NCI-H2029 (cell line): ENCODE results near the gene DMRTC2.

ENCODE experiments used
- DNase-seq: peaks from one replicate; lab custom pipeline; 2025; lab: John Stamatoyannopoulos, UW

Gene DMRTC2

GRCh38 chr19:41847351-41848105, 2.7 kb downstream of the DMRTC2 start:
- DNase-seq = no peak

DNA sequence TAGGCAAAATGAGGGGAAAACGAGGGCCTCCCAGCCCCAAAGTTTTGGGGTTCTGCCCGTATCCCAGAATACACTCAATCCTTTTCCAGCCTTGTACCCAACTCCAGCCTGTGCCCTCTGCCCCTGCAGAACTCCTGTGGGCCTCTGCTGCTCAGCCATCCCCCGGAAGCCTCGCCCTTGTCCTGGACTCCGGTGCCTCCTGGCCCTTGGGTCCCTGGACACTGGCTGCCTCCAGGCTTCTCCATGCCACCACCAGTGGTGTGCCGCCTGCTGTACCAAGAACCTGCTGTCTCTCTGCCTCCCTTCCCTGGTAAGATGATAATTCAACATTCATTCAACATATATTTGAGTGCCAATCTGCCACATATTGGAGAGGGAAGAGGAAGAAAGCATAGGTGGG, 3.8 kb downstream of the DMRTC2 start:
- no peak for DNase-seq

DNA sequence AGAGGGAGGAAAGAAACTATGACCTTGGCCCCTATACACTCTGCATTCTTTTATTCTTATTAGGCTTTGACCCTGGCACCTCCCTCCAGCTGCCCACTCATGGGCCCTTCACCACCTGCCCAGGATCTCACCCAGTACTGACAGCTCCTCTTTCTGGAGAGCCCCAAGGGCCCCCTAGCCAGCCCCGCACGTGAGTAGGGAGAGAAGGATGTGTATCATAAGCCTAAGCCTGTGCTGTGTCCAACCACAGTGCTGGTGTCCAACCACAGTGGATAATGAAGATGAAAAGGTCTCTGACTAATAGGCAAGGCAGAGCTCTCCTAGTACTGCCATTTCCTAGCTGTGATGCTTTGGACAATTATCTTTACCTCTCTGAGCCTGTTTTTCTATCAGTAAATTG, 4.2 kb downstream of the DMRTC2 start:
- no peak for DNase-seq

DNA sequence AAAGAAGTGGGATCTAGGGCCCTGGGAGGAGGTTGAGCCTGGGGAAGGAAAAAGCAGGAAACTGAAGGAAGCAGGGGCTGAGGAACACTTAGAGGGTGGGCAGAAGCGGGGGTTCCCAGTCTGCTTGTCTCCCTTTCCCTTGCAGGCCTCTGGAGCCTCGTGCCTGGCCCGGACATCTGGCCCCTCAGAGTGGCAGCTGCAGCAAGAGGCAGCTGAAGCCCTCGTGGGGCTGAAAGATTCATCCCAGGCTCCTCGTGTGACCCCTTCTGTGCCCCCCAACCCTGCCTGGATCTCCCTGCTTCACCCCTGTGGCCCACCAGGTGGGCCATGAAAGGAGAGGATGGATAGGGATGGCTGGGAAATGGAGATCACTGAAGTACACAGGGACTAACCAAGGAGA, 5.5 kb downstream of the DMRTC2 start:
- no peak for DNase-seq

- DNase-seq = no peak
Measured at GRCh38 chr19:41851456-41851855, 6.6 kb downstream of the DMRTC2 start.

DNA sequence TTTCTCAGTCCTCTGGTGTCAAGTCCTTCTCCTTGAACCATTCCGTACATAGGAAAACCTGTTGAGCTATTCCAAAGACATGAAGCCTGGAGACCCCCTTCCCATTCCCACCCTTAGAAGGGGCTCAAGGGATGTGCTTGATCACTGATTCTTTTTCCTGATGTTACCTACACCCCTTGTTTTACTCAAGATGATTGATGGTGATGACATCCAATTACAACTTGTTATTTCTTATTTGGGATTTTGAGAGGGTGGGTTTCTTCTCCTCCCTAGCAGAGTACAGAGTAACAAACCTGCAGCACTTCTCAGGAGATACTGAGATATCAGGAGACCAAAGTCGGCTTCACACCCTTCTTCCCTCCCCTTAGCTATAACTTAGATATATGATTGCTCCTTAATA, 8.5 kb downstream of the DMRTC2 start:
- DNase-seq = no peak

GRCh38 chr19:41853768-41854167, 8.9 kb downstream of the DMRTC2 start:
- no peak for DNase-seq

- no peak for DNase-seq
Measured at GRCh38 chr19:41859213-41859617, 14.4 kb downstream of the DMRTC2 start.

DNA sequence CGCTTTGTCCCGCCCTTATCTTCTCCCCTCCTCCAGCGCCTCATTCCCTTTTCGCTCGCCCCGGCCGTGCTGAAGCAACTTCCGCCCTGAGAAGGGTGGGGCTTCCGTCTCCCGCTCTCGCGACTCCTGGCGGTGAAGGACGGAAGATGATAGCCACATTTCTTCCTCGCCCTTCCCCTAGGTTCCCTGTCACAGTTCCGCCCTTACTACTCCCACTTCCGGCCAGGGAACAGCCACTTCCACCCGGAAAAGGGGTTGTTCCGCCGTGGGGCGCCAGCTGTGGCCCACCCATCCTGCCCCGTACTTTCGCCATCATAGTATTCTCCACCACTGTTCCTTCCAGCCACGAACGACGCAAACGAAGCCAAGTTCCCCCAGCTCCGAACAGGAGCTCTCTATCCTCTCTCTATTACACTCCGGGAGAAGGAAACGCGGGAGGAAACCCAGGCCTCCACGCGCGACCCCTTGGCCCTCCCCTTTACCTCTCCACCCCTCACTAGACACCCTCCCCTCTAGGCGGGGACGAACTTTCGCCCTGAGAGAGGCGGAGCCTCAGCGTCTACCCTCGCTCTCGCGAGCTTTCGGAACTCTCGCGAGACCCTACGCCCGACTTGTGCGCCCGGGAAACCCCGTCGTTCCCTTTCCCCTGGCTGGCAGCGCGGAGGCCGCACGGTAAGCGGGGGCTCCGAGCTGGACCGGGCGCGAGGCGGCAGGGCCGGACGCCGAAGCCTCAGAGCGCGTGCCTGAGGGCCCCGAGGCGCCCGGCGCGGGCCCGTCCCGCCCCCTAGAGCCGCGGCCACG, 15.0 kb downstream of the DMRTC2 start, which contains the start of gene RPS19:
Gene RPS19, plus strand, starts transcription at position 638 of the 801 bp plus-strand sequence. CDS start 520 bp downstream, outside the sequence.
- DNase-seq = peak; percentile 98

DNA sequence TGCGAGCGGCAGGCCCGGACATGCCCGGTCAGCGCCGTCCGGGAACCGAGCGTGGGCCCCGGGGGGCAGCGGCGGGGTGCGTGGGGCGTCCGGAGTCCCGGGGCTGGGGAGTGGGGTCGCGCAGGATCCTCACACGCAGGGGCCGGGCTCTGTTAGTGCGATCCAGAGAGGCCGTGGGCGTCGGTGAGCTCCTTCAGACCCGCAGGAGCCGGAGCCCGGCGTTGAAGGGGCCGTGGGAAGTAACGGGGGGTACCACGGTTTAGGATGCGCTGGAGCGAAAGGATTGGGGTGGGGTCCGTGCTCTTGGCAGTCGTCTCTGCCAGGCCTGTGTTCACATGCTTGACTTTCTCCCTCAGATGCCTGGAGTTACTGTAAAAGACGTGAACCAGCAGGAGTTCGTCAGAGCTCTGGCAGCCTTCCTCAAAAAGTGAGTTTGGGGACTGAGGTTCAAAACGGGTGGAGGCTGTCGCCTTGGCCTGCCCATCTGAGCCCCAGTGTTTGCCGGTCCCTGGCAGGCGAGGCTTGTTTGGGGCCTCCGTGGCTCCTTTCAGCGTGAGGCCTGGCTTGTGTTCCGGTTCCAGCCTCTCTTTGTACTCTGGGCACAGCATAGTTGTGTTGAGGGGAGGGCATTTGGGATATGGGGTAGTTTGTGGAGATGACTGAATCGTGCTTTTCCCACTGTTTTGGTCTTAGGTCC, 15.7 kb downstream of the DMRTC2 start:
- DNase-seq = no peak

DNA sequence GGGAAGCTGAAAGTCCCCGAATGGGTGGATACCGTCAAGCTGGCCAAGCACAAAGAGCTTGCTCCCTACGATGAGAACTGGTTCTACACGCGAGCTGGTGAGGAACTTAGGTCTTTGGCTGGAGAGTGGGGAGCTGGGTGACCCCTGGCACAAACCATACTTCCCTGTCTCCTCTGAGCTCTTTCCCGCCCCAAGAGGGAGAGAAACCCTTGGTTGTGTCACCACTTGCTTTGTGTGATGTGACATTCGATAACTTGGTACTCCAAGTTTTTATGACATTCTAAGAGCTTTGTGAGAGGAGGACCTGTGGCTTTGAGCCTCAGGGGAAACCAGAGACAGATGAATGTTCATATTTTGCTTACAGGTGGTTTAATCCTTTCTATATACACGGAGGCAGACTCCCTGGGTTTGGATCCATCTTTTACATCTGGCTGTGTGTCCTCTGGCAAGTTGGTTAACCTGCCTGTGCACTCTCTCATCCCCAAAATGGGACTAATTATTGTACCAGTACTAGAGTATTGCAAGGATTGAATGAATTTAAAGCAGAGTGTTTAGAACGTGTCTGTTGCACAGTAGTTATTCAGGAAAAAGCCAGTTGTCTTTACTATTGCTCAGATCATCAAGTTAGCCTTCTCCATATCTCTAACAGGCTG, 16.4 kb downstream of the DMRTC2 start:
- no peak for DNase-seq

DNA sequence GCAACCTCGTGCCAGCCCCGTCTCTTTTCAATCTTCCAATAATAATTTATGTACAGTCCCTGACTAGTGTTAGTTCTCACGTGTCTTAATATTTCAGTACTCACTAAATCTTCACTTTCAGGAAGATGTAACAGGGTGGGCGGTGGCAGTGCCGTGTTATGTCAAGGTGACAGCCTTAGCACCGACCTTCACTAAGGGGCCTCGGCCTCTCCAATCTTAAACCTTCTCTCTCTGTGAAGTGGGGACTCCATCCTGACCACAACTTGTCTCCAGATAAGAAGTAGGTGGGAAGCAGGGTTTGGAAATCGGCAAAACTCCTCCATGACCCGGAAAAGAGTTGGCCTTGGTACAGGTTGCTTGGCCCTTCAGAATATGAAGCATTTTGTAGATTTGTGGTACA, 17.0 kb downstream of the DMRTC2 start:
- DNase-seq = no peak

GRCh38 chr19:41862445-41862986, 17.7 kb downstream of the DMRTC2 start:
- no peak for DNase-seq

GRCh38 chr19:41863209-41863931, 18.5 kb downstream of the DMRTC2 start:
- no peak for DNase-seq

DNA sequence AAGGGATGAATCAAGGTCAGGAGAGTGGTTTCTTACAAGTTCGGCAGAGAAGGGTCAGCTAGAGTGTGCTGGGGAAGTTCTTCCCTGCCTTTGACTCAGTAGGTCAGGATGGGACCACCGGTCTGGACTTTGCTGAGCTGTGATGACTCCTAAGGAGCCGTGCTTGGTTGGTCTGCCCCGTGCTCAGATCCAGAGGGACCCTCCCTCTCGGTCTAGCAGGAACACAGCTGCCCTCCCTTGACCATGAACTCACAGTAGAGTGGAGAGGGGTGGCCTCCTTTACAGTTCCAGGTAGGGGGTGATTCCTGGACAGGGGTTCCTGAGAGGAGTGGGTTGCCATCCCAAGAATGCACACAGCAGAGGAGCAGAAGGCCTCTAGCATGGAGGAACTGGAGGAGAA, 19.5 kb downstream of the DMRTC2 start:
- no peak for DNase-seq

GRCh38 chr19:41866284-41866683, 21.4 kb downstream of the DMRTC2 start:
- no peak for DNase-seq

GRCh38 chr19:41868120-41868988, 23.5 kb downstream of the DMRTC2 start:
- peak; percentile 75 for DNase-seq

- no peak for DNase-seq
Measured at GRCh38 chr19:41868989-41869300, 24.1 kb downstream of the DMRTC2 start.

DNA sequence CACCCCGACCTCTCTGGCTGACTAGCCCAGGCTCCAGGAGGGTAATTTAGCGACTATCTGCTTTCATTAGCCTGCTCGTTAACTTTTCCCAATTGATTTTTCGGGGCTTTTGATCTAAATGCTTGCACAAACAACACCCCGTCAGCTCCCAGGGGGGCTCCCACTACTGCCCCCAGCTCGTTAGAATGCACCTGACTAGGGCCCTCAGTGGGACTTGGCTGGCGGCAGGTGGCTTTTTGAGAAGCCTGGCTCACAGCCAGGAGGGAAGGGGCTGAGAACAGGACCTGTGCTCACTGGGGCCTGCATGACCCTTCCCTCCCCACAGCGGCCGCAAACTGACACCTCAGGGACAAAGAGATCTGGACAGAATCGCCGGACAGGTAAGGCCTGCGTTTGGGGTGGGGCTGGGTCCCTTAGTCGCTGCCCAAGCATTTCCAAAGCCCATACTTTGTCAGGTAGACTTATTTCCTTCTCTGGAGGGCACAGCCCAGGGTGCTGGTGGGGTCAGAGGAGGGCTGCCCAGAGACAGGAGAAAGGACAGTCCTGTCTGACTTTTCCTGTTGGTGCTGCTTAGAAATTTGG, 24.6 kb downstream of the DMRTC2 start:
- no peak for DNase-seq

DNA sequence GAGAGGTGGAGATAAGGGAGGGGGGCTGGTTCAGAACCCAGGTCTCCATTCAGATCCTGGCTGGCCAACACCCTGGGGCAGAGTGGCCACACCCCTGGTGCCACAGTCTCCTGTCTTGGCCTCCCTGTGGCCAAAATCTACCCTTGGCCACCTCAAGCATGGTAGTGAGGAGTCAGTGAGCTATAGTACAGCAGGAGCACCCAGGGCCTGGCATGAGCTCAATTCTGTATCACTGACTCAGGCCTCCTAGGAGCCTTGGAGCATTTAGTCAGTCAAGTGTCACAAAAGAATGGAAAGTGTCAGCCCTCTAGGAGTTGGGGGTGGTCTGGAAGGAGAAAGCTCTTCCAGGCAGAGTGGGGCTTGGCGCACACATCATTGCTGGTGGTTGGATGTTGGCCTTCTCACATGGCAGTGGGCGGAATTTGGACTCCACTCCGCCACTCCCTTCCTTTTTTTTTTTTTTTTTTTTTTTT, 25.6 kb downstream of the DMRTC2 start:
- no peak for DNase-seq
